Adrenal gland (tissue), 5 donors: Measurements from ENCODE around the gene ESRRB.
A peak's percentile ranks its signal among the peaks of the same experiment; 100 is the strongest.

Experiments used
- CTCF ChIP-seq, 6 experiments: fragments of 450-650 bp in 4 of 6; fragments of 200-600 bp in 2 of 6; sonication (generic) in 1 of 6; IDR thresholded peaks; 1 replicate in 5 of 6; 2 replicates in 1 of 6; pipeline versions ENCODE4 v1.5.1 to v1.8.0; 2016 to 2021; ENCODE audit warnings: antibody characterized with exemption in 6 of 6, mild to moderate bottlenecking in 2 of 6, moderate library complexity in 1 of 6
- POLR2A ChIP-seq, 2 donors: fragments of 450-650 bp; IDR thresholded peaks; one replicate each; pipeline ENCODE4 v1.6.1; 2017; ENCODE audit warnings: antibody characterized with exemption in 2 of 2, mild to moderate bottlenecking in 2 of 2, moderate library complexity in 1 of 2
- donor health status: DM: no; HTN: no; CAD: no.

- TF ChIP-seq CTCF (IDR thresholded peaks at IDR 0.05) (peak; percentile 59 to 96 (median 86)), POLR2A (IDR thresholded peaks at IDR 0.05) (no peak)
Measured at GRCh38 chr14:76386944-76387782, 11.2 kb downstream of the ESRRB start.
